ENCODE results near the gene GFPT2.

The GFPT2 gene

DNA sequence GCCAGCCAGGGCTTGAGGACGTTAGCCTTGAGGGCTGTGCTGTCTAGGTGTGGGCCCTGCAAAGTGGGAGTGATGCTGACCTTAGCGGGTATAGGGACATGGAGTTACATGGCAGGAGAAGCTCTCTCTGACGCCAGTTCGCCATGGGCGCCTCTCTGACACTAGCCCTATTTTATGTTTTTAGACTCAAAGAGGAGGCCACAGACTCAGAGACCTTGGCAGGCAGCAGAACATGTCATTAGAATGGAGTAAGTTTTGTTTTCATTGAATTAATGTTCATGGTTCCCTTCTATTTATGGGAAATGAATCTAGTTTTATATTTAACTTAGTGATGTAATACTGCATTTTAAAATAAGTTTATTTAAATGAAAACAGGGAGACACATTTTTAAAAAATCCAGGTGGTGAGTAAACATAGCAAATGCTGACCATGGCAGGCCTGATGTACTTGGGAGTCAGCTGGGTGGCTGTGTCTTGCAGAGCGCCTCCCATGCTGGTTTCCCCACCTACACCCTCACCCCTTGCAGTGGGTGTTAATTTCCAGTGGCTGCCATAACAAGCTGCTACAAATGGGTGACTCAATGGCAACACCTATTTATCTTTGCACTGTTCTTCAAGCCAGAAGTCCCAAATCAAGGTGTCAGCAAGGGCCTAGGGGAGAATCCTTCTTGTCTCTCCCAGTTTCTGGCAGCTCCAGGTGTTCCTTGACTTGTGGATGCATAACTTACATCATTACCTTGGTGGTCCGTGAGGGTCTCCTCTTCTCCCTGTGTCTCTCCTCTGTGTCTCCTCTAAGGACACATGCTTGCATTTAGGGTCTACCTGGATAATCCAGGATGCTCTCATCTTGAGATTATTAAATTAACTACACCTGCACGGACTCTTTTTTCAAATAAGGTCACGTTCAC is 25.6 kb upstream of the GFPT2 start:
- no peak for DNase-seq

DNA sequence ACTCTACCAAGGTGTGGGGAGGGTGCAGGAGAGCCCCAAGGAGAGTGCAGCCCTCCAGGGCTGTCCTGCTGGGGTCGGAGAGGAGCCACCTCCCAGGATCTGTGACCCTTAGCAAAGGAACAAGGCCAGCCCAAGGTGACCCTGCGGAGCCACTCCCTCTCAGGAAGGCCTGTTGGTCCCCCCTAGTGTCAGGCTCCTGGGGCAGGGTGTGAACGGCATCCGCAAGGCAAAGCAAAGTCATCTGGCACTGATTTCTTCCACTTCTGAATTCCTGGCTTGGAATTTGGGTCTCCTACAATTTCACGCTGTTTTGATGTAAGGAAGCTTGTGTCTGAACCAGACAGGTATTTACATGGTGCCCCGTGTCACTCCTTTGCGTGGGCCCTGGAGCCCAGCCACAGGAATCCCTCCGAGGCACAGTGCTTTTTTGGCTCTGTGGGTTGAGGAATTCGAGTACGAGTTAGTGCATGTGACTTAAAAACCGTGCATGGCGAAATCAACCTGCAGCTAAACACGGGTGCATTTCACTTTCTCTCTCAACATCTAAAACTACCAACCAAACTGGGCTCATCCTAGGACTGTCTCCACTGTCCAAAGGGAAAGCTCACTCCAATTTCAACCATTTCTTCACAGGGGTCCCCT is 24.5 kb upstream of the GFPT2 start:
- DNase-seq: no peak

DNA sequence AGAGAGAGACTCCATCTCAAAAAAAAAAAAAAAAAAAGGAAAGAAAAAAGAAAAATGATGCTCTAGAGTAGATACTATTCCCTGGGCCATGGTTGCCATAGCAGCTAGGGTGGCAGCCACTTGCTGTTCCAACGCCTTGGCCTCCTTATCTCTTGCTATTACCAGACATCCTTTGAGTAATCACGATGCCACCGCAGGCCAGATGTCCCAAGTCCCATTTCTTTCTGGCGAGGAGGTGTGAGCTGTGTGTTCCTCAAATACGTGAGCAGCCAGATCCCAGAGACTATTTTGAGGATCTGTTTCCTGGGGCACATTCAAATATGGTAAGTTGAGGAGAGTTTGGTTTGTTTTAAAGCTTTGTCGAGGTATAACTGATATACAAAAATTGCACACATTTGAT is 23.4 kb upstream of the GFPT2 start:
- no peak for DNase-seq

DNA sequence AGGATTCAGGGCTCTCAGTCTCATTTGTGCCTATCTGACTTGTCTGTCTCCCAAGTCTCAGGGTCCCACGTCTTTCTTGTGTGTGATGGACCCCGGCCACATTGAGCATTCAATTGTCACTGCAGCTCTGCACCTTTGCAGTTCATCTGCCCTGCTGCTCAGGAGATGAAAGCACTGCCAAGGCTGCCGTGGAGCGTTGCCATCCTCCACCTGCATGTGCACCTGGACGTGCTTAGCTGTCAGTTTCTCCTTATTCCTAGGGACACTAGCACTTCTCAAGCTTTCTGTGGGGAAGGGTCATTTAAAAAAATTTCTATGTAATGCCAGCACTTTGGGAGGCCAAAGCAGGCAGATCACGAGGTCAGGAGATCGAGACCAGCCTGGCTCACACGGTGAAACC is 22.8 kb upstream of the GFPT2 start:
- no peak for DNase-seq

DNA sequence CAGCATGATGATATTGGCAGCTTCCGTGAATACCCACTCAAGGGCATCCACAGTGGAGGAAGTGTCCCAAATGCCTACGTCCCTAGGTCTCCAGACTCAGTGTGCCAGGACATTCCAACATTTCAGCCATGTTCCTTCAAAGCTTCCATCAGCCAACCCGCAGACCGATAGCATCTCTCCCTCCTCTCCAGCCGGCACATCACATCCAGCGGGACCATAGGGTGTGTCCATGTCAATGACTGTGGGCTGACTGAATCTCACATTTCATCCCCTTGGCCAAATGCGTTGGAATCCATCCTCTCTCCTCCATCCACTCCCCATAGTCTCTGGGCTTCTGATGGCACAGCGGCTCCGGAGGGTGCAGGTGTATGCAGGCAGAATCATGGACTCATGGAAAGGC is 22.2 kb upstream of the GFPT2 start:
- DNase-seq: no peak

DNA sequence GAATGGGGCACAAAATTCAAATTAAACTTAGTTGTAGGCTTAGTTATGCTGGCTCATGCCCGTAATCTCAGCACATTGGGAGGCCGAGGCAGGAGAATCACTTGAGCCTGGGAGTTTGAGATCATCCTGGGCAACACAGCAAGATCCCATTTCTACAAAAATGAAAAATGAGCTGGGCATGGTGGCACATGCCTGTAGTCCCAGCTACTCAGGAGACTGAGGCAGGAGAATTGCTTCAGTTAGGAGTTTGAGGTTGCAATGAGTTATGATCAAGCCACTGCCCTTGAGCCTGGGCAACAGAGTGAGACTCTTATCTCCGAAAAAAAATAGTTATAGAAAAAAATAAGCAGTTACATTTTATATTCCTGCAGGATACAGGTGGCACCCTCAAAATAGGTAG is 20.7 kb upstream of the GFPT2 start:
- no peak for DNase-seq

DNA sequence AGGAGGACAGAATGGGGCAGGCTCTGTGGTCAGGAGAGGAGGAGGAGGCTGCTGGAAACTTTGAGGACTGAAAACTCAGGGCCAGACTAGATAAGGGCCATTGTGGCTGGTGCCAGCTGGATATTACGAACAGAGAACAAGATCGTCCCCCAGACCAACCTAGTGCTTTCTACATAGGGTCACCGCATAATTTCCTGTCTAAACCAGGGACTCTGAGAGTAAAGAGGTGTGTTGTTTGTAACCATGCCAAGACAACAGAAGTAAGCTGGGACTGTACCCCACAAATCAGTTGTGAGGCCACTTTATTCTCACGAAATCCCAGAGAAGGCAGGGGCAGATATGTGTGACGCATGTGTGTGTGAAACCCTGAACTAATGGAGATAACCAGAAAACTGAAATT is 20.3 kb upstream of the GFPT2 start:
- no peak for DNase-seq

DNA sequence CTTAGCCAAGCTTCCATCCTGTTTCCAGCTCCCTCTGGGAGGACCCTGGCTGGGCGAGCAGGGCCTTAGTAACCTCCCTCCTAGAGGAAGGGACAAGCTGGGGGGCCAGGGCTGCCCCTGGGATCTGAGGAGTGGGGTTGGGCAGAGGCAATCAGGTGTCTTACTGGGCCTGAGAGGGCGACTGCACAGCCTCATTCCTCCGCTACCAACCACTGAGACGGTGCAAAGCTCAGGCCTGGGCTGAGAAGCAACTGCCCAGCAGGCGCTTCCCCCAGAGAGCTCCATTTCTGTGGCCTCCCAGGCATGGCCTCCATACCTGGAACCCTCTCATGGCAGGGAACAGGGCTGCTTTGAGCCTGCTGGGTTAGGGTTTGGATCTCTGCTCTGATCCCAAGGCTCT is 18.8 kb upstream of the GFPT2 start:
- no peak for DNase-seq

DNA sequence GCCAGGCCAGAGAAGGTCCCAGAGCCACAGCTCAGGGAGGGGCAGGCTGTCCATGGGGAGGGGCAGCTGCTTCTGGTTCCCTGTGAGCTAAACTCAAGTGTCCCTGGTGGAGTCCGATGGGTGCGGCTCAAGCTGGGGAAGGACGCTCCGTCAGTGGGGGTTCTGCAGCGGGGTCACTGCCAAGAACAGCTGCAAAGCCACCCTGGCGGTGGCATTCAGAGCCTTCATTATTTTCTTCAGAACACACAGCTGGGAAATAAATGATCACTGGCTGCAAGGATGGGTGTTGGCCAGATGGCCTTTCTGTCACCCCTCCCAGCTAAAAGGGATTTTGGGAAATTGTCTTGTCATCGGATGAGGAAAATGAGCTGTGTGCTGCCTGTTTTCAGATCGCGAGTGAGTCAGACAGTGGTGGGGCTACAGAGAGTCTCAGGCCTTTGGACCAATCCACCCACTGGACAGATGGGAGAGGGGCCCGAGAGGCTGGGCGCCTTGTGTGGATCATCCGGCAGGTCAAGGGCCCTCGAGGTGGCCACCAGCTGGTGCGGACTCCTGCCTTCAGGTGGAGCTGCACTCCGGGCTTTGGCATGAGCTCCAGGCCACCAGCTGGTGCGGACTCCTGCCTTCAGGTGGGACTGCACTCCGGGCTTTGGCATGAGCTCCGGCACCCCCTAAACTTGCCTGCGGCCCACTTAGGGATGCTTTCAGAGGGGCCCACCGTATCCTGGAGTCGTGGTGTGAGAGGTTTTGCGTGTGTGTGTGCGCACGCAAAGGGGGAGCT is 17.9 kb upstream of the GFPT2 start:
- no peak for DNase-seq

DNA sequence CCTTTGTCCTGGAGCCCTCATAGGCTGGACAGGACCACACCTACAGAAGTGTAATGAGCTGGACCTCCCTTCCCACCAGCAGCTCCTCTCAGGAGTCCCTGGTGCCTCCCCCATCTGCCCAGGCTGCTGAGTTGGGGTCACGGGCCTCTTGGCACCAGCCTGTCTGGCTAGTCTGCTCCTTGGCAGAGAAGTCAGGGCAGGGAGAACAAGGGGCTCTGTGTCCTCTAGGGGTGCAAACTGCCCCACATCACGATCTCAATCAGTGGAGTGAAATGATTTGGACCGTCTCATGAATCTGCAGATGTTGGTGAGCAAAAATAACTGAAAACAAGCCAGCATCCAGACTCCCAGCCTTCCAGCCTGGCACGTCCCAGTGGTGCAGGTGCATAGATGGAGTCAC is 14.9 kb upstream of the GFPT2 start:
- no peak for DNase-seq

DNA sequence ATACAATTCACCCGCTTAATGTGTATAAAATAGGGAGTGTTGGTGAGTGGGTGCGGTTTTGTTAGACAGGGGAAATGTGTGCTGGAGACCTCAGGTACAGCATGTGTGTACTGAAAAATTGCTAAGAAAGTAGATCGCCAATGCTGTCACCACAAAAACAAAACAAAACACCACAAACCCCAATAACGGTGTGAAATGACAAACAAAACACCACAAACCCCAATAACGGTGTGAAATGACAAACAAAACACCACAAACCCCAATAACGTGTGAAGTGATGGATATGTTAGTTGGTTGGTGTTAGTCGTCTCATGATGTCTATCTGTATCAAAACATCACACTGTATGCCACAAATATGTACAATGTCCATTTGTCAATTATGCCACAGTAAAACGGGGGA is 14.2 kb upstream of the GFPT2 start:
- DNase-seq: no peak

DNA sequence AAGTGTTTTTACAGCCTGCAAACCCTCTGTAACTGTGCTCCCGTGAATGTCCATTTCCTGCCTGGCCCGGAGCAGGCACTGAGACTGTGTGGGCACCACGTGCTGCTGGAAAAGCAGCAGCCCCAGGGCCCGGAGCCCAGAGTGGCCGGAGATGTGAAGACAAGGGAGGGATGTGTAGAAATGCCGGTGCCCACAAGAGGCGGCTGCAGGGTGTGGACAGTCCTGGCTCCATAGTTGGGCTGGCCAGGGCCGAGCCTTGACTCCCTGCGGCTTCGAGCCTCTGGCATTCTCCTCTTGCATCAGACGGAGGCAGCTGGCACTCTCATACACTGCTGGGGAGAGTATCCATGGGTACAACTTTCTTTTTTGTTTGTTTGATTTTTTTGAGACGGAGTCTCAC is 13.2 kb upstream of the GFPT2 start:
- no peak for DNase-seq

DNA sequence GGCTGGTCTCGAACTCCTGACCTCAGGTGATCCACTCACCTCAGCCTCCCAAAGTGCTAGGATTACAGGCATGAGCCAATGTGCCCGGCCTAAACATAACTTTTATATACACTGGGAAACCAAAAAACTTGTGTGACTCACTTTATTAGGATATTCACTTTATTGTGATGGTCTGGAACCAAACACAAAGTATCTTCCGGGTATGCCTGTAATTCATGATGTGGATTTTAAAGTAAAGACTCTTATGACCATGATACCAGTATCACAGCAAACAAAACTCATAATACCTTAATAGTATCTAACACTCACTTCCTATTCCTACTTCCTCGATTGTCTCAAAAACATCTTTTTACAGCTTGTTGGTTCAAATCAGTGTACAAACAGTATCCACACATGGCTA is 12.7 kb upstream of the GFPT2 start:
- no peak for DNase-seq

DNA sequence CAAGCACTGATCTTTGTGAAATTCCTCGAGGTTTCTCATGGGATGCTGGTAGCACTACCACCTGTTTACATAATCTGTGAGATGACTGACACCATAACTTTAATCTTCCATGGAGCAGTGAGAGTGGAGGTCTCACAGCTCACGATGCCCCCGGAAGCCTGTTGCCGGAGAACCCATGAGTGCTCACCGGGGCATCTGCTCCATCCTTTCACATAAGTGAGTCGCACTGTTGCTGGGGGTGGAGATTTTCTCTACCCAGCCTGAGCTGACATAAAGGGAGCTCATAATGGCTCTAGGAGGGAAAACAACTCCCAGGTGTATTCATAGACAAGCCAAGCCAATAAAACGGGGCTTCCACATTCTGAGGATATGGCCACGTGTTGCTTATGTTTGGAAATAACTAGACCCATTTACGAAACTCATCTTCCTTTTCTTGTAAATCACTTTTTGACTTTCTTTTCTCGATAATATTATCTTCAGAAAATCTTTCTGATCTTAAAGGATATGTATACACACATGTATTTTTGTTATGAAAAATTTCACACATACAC is 11.2 kb upstream of the GFPT2 start:
- DNase-seq: no peak

DNA sequence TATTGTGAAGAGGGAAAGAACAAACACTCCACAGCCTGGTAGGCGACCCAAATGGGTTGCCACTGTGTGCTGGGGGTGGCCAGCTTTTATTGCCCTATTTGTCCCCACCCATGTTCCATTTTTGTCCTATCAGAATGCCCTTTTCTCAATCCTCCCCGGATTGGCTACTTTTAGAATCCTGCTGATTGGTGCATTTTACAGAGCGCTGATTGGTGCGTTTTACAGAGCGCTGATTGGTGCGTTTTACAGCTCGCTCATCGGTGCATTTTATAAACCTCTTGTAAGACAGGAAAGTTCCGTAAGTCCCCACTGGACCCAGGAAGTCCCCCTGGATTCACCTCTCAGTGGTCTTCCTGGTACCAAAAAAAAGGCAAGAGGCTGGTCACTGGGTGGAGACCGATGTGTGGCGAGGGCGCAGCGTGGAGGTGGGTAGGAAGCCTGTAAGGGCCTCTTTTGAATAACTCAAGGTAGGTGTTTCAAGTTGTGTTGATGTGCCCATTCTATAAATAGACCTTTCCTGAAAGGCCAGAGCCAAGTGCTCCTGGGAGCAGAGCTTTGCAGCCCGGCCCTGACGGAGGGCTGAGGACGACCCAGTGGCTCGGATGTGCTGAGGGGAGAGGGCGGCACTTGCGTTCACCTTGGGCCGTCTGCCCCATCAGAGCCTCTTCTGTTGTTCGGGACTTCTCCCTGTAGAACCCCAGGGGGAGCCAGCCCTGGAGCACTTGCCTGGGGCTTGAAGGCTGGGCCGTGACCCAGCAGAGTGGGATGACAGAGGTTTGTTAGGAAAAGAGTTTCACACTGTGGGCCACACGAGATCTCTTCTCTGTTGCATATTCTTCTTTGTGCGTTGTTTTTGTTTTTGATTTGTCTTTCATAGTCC is 7.2 kb upstream of the GFPT2 start:
- no peak for DNase-seq

DNA sequence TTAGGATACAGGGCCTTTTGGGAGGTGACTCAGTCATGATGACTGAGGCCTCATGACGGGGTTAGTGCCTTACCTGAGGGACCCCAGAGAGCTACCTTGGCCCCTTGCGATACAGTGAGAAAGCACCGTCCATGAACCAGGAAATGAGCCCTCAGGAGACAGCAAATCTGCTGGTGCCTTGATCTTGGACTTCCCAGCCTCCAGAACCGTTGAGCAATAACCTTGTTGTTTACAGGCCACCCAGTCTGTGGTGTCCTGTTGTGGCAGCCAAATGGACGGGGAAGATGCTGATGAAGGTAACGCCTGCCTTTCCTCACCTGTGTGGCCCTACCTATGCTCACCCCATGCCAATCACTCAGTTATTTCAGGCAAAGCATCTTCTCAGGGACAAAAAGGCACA is 5.6 kb upstream of the GFPT2 start:
- no peak for DNase-seq

DNA sequence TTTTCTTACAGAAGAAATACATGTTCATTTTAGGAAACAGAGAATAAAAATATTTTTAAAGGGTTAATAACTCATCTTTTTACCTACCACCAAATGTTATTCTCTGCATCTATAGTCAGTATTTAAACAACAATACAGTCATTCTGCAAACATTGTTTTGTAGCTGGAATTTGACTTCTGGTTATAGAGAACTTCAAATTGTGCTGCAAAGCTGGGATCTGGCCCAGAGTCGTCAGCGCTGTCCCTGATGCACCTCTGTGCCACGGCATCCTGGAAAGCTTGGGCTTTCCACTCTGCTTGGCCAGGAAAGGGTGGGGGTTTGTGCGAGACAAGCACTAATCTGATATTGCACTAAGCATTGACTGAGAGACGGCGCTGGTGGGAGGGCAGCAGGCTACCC is 5.0 kb upstream of the GFPT2 start:
- no peak for DNase-seq

DNA sequence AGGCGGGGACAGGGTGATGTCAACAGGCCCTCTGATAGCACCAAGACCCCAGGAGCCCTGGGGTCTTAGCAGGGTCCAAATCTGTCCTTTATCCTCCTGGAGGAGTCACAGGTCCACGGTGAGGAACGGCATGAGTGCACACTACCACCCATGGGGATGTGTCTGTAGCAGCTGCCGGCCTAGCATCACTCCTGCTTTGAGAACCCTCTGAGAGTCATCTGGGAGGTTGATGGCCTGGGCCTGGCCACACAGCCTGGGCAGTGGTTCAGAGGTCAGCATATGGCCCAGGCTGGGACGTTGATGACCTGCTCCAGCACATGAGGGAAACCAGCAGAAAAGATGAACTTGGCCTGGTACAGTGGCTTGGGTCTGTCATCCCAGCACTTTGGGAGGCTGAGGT is 1.8 kb upstream of the GFPT2 start:
- no peak for DNase-seq

DNA sequence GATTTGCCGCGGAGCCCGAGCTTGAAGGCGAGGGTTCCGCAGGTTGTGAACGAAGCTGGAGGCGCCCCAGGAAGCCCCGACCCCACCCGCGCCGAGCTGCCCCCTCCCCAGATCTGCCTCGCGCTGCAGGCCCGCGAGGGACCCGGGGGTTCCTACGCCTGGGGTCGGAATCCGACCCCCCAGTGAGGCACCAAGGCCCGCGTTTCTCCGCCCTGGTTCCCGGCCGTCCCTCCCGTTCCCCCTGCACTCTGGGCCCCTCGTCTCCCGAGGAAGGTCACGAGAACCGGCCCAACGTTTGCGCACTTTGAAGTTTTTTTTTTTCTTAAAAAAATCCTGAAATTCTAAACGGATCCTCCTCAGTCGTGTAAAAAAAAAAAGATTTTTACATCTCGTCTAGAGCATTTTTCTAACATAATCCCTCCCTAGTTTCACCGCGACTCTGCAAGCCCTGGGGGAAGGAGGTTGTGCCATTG is 880 bp upstream of the GFPT2 start:
- DNase-seq: no peak

DNA sequence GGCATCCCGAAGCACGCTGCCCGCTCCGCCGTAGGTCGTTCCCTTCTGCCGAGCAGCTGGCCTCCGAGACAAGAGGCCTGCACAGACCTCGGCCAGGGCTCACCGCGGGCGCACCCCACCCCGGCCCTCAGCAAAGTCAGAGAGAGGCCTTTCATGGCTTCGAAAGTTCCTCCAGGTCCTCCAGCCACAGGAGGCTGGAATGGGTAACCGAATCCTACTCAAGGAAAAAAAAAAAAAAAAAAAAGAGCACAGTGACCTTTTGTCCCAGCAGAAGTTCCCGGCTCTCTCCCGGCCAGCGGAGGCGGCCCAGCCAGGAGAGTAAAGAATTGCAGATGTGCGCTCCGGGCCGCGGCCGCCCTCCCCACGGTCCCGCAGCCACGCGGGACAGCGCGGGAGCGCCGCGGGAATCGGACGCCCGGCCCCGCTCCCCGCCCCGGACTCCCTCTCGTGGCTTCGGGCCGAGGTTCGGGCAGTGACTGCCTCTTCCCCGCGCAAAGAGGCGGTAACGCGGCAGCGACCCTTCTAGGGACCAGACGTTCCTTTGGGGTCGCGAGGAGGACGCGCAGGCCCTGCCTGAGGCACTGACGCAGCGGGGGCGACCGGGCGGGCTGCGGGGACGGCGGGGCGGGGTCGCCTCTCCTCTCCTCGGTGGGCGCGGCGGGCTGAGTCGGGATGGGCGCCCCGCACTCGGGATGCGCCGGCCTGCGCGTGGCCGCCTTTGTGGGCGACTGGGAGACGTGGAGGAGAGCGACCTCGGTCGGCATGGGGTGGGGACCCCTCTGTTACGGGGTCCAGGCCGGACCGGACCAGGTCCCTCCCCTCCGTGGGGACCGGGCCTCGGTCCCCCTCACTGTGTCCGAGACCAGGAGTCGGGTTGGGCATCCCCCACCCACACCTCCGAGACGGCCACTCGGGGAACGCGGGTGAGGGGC is 754 bp downstream of the GFPT2 start:
- DNase-seq: no peak
